ACC112 (cell line): ENCODE measurements around the gene FZD4.
"Not testable (repeated sequence)": the region's sequence is repeated elsewhere in the genome, so short reads cannot be mapped to it uniquely, and the experiment has no call there.

Experiments
- H2AFZ ChIP-seq: fragments of 200-600 bp; sonication (generic); one replicate; pipeline ENCODE4 v1.6.0; 2017; ENCODE audit warnings: antibody characterized with exemption, low read length; ENCODE audit not compliant: unreplicated experiment
- H3K27ac ChIP-seq: fragments of 200-600 bp; sonication (generic); 2 replicates; pipeline ENCODE4 v1.5.1; 2014; ENCODE audit warnings: low read depth, mild to moderate bottlenecking, antibody characterized with exemption, low read length, moderate library complexity
- H3K27me3 ChIP-seq: fragments of 200-600 bp; sonication (generic); 2 replicates; pipeline ENCODE4 v1.6.1; 2014; ENCODE audit warnings: mild to moderate bottlenecking, antibody characterized with exemption, low read length, moderate library complexity, mixed read lengths; ENCODE audit not compliant: insufficient read depth
- H3K36me3 ChIP-seq: fragments of 200-600 bp; sonication (generic); 2 replicates; pipeline ENCODE4 v1.6.1; 2016; ENCODE audit warnings: mild to moderate bottlenecking, antibody characterized with exemption, low read length, moderate library complexity, mixed read lengths; ENCODE audit not compliant: insufficient read depth
- H3K4me1 ChIP-seq: fragments of 200-600 bp; sonication (generic); one replicate; pipeline ENCODE4 v1.6.1; 2016; ENCODE audit warnings: low read length, mixed read lengths; ENCODE audit not compliant: insufficient read depth, unreplicated experiment, control insufficient read depth
- H3K4me3 ChIP-seq: fragments of 200-600 bp; sonication (generic); 2 replicates; pipeline ENCODE4 v1.5.1; 2014; ENCODE audit warnings: mild to moderate bottlenecking, low read depth, low read length
- H3K79me2 ChIP-seq: fragments of 200-600 bp; sonication (generic); one replicate; pipeline ENCODE4 v1.6.0; 2016; ENCODE audit warnings: low read length; ENCODE audit not compliant: control insufficient read depth, unreplicated experiment, insufficient read depth

The FZD4 gene

GRCh38 chr11:86923999-86924766 is 31.0 kb downstream of the FZD4 start:
- no peaks in the 10 kb centered on the region for H3K36me3 ChIP-seq
- no peak overlapping the region for H2AFZ ChIP-seq
- H3K79me2 ChIP-seq: no peaks in the 10 kb centered on the region
- H3K27ac ChIP-seq: no peak overlapping the region
- no peak overlapping the region for H3K4me3 ChIP-seq
- no peaks in the 10 kb centered on the region for H3K27me3 ChIP-seq
- peaks cover 15% of the 10 kb centered on the region for H3K4me1 ChIP-seq

- Histone ChIP-seq H2AFZ (no peak overlapping the region), H3K27ac (no peak overlapping the region), H3K27me3 (no peaks in the 10 kb centered on the region), H3K4me3 (no peak overlapping the region), H3K4me1 (peaks cover 34% of the 10 kb centered on the region), H3K36me3 (no peaks in the 10 kb centered on the region), H3K79me2 (no peaks in the 10 kb centered on the region)
Measured at GRCh38 chr11:86922225-86922624, 33.0 kb downstream of the FZD4 start.

GRCh38 chr11:86919557-86920210 is 35.5 kb downstream of the FZD4 start:
- no peaks in the 10 kb centered on the region for H3K79me2 ChIP-seq
- H3K36me3 ChIP-seq: no peaks in the 10 kb centered on the region
- H3K27me3 ChIP-seq: no peaks in the 10 kb centered on the region
- H3K27ac ChIP-seq: peak overlapping the region; percentile 73
- H3K4me1 ChIP-seq: peaks cover 38% of the 10 kb centered on the region
- H2AFZ ChIP-seq: peak overlapping the region; percentile 94
- peak overlapping the region; percentile 50 for H3K4me3 ChIP-seq

GRCh38 chr11:86918973-86919372 is 36.2 kb downstream of the FZD4 start:
- no peaks in the 10 kb centered on the region for H3K36me3 ChIP-seq
- H3K27me3 ChIP-seq: no peaks in the 10 kb centered on the region
- peak overlapping the region; percentile 73 for H3K27ac ChIP-seq
- peak overlapping the region; percentile 50 for H3K4me3 ChIP-seq
- H3K79me2 ChIP-seq: no peaks in the 10 kb centered on the region
- H3K4me1 ChIP-seq: peaks cover 42% of the 10 kb centered on the region
- peak overlapping the region; percentile 94 for H2AFZ ChIP-seq

- peak overlapping the region; percentile 73 for H3K27ac ChIP-seq
- no peaks in the 10 kb centered on the region for H3K27me3 ChIP-seq
- H3K36me3 ChIP-seq: no peaks in the 10 kb centered on the region
- H3K4me3 ChIP-seq: no peak overlapping the region
- peaks cover 42% of the 10 kb centered on the region for H3K4me1 ChIP-seq
- H2AFZ ChIP-seq: peak overlapping the region; percentile 94
- H3K79me2 ChIP-seq: no peaks in the 10 kb centered on the region
Measured at GRCh38 chr11:86918496-86918895, 36.7 kb downstream of the FZD4 start.

- Histone ChIP-seq H3K4me1 (peaks cover 42% of the 10 kb centered on the region), H2AFZ (no peak overlapping the region), H3K4me3 (no peak overlapping the region), H3K79me2 (no peaks in the 10 kb centered on the region), H3K27ac (peak overlapping the region; percentile 73), H3K27me3 (no peaks in the 10 kb centered on the region), H3K36me3 (no peaks in the 10 kb centered on the region; the same call in 1 of the 2 replicates)
Measured at GRCh38 chr11:86917589-86917988, 37.6 kb downstream of the FZD4 start.

GRCh38 chr11:86916330-86916729 is 38.9 kb downstream of the FZD4 start:
- Histone ChIP-seq H3K27me3 (no peaks in the 10 kb centered on the region), H2AFZ (no peak overlapping the region), H3K4me1 (peaks cover 42% of the 10 kb centered on the region), H3K36me3 (peaks cover 1% of the 10 kb centered on the region; the same call in 1 of the 2 replicates), H3K79me2 (no peaks in the 10 kb centered on the region), H3K27ac (peak overlapping the region; percentile 77), H3K4me3 (peak overlapping the region; percentile 36)

GRCh38 chr11:86915850-86916249 is 39.3 kb downstream of the FZD4 start:
- not testable (repeated sequence) for H3K79me2 ChIP-seq, H3K4me3 ChIP-seq, H3K27me3 ChIP-seq, H2AFZ ChIP-seq, H3K36me3 ChIP-seq
- H3K27ac ChIP-seq: peak overlapping the region; percentile 77
- peaks cover 42% of the 10 kb centered on the region for H3K4me1 ChIP-seq

- peaks cover 2% of the 10 kb centered on the region; the same call in 1 of the 2 replicates for H3K36me3 ChIP-seq
- peak overlapping the region; percentile 57 for H3K27ac ChIP-seq
- H3K27me3 ChIP-seq: no peaks in the 10 kb centered on the region
- peaks cover 50% of the 10 kb centered on the region for H3K4me1 ChIP-seq
- H3K4me3 ChIP-seq: no peak overlapping the region
- peak overlapping the region; percentile 80 for H2AFZ ChIP-seq
- no peaks in the 10 kb centered on the region for H3K79me2 ChIP-seq
Measured at GRCh38 chr11:86914865-86915519, 40.2 kb downstream of the FZD4 start.

- H3K36me3 ChIP-seq: peaks cover 2% of the 10 kb centered on the region; the same call in 1 of the 2 replicates
- H3K79me2 ChIP-seq: no peaks in the 10 kb centered on the region
- H2AFZ ChIP-seq: no peak overlapping the region
- no peak overlapping the region for H3K27ac ChIP-seq
- H3K4me1 ChIP-seq: peaks cover 27% of the 10 kb centered on the region
- H3K27me3 ChIP-seq: no peaks in the 10 kb centered on the region
- H3K4me3 ChIP-seq: no peak overlapping the region
Measured at GRCh38 chr11:86912238-86912637, 43.0 kb downstream of the FZD4 start.
